H1 (cell line): Measurements from ENCODE around the gene STEEP1. TPM values are rescaled to one million over a fixed set of nuclear protein-coding genes. Genes with fewer than 3 reads are reported as not detected.

ENCODE experiments used
- CTCF ChIA-PET: fragments of 300-600 bp; sonication (Branson Sonifier 250); formaldehyde crosslinking; loops from one replicate; lab custom pipeline; 2021; ENCODE audit not compliant: partially characterized antibody; lab: Charles Lee
- POLR2A ChIA-PET: fragments of 300-600 bp; sonication (Branson Sonifier 250); formaldehyde crosslinking; loops from one replicate; lab custom pipeline; 2021; ENCODE audit warnings: inconsistent platforms; ENCODE audit not compliant: partially characterized antibody; lab: Charles Lee
- DNase-seq, 2 experiments: peaks; one replicate each; pipeline versions ENCODE4 v3.0.0 to v3.0.0-alpha.2; 2010 to 2022; ENCODE audit warnings: low spot score in 2 of 2, low read depth in 1 of 2, mixed read lengths in 1 of 2
- FAIRE-seq: peaks from 2 replicates; lab custom pipeline; 2011; peaks lifted over from hg19 to GRCh38; lab: Jason Lieb, UNC
- H2AFZ ChIP-seq: 2 replicates; pipeline ENCODE4 v1.8.1; 2012; ENCODE audit warnings: low read length, inconsistent platforms
- H2AK5ac ChIP-seq: 2 replicates; pipeline ENCODE4 v1.6.1; 2013; ENCODE audit warnings: low read depth, low read length
- H2BK120ac ChIP-seq: replicated peaks from 2 replicates; pipeline ENCODE3; 2013; ENCODE audit warnings: low read depth, low read length, inconsistent platforms
- H2BK12ac ChIP-seq: 2 replicates; pipeline ENCODE4 v1.6.1; 2013; ENCODE audit warnings: low read depth, low read length
- H2BK15ac ChIP-seq: 2 replicates; pipeline ENCODE4 v1.6.1; 2013; ENCODE audit warnings: low read length
- H2BK20ac ChIP-seq: 2 replicates; pipeline ENCODE4 v1.6.1; 2013; ENCODE audit warnings: low read length
- H2BK5ac ChIP-seq: 2 replicates; pipeline ENCODE4 v1.6.1; 2013; ENCODE audit warnings: low read depth, low read length
- H3K14ac ChIP-seq: 2 replicates; pipeline ENCODE4 v1.6.1; 2013; ENCODE audit warnings: inconsistent platforms; ENCODE audit not compliant: insufficient read length
- H3K18ac ChIP-seq: 2 replicates; pipeline ENCODE4 v1.6.1; 2013; ENCODE audit warnings: low read length; ENCODE audit errors: extremely low read depth
- H3K23ac ChIP-seq: 2 replicates; pipeline ENCODE4 v1.6.1; 2013; ENCODE audit warnings: inconsistent platforms; ENCODE audit not compliant: insufficient read length
- H3K23me2 ChIP-seq: 2 replicates; pipeline ENCODE4 v1.6.1; 2013; ENCODE audit warnings: low read depth, low read length
- H3K27ac ChIP-seq: 2 replicates; pipeline ENCODE4 v1.6.1; 2011; ENCODE audit warnings: low read depth, low read length, inconsistent platforms
- H3K27me3 ChIP-seq, 4 experiments: replicated peaks in 1 of 4; 1 replicate in 1 of 4; 2 replicates in 3 of 4; pipeline versions ENCODE4 v1.6.1 to v1.8.1; 2011 to 2013; ENCODE audit warnings: low read length in 3 of 4, mild to moderate bottlenecking in 3 of 4, inconsistent platforms in 2 of 4, mixed read lengths in 2 of 4, moderate library complexity in 1 of 4; ENCODE audit not compliant: control insufficient read depth in 3 of 4, insufficient read depth in 3 of 4; ENCODE audit errors: extremely low read depth in 1 of 4
- H3K36me3 ChIP-seq, 4 experiments: 2 replicates each; pipeline versions ENCODE4 v1.6.1 to v1.8.1; 2011 to 2013; ENCODE audit warnings: mild to moderate bottlenecking in 4 of 4, low read length in 3 of 4, moderate library complexity in 2 of 4, control low read depth in 1 of 4, inconsistent platforms in 1 of 4; ENCODE audit not compliant: insufficient read depth in 4 of 4, control insufficient read depth in 2 of 4
- H3K4ac ChIP-seq: replicated peaks from 2 replicates; pipeline ENCODE3; 2013; ENCODE audit warnings: low read length, low read depth, mixed read lengths, inconsistent platforms; ENCODE audit not compliant: insufficient read length
- H3K4me1 ChIP-seq, 4 experiments: replicated peaks in 1 of 4; 1 replicate in 1 of 4; 2 replicates in 3 of 4; pipeline versions ENCODE4 v1.6.1 to v1.8.1; 2011 to 2013; ENCODE audit warnings: low read length in 3 of 4, inconsistent platforms in 2 of 4, mixed read lengths in 1 of 4; ENCODE audit not compliant: insufficient read depth in 4 of 4, control insufficient read depth in 3 of 4
- H3K4me2 ChIP-seq, 2 experiments: 2 replicates each; pipeline versions ENCODE4 v1.6.1 to v1.8.1; 2011 to 2013; ENCODE audit warnings: low read depth in 2 of 2, low read length in 2 of 2, control low read depth in 1 of 2, inconsistent platforms in 1 of 2, mild to moderate bottlenecking in 1 of 2; ENCODE audit not compliant: insufficient read depth in 1 of 2
- H3K4me3 ChIP-seq, 4 experiments: fragments of 200-600, 300-600 bp in 1 of 4; sonication (generic), shearing (Covaris generic), sonication (Bioruptor Twin) in 1 of 4; 2 replicates each; pipeline versions ENCODE4 v1.5.1 to v1.8.1; 2011 to 2016; ENCODE audit warnings: low read length in 4 of 4, low read depth in 3 of 4, control low read depth in 2 of 4, inconsistent platforms in 2 of 4, mild to moderate bottlenecking in 2 of 4, mixed read lengths in 1 of 4, moderate library complexity in 1 of 4; ENCODE audit not compliant: insufficient read depth in 2 of 4; ENCODE audit errors: extremely low read depth in 1 of 4
- H3K56ac ChIP-seq: replicated peaks from 2 replicates; pipeline ENCODE3; 2013; ENCODE audit warnings: low read depth, mild to moderate bottlenecking, mixed read lengths, low read length, inconsistent platforms; ENCODE audit not compliant: insufficient read length
- H3K79me1 ChIP-seq: 2 replicates; pipeline ENCODE4 v1.6.1; 2013; ENCODE audit warnings: low read depth, low read length, control low read depth
- H3K79me2 ChIP-seq, 2 experiments: 2 replicates each; pipeline versions ENCODE4 v1.6.1 to v1.8.1; 2012 to 2013; ENCODE audit warnings: low read length in 2 of 2, mild to moderate bottlenecking in 2 of 2, inconsistent platforms in 1 of 2; ENCODE audit not compliant: insufficient read depth in 2 of 2, control insufficient read depth in 1 of 2
- H3K9ac ChIP-seq, 4 experiments: replicated peaks in 1 of 4; 1 replicate in 1 of 4; 2 replicates in 3 of 4; pipeline versions ENCODE4 v1.6.1 to v1.8.1; 2011 to 2013; ENCODE audit warnings: low read depth in 3 of 4, low read length in 3 of 4, control low read depth in 2 of 4, mild to moderate bottlenecking in 2 of 4, moderate library complexity in 2 of 4, inconsistent platforms in 1 of 4; ENCODE audit errors: extremely low read depth in 1 of 4
- H3K9me3 ChIP-seq, 2 experiments: 2 replicates each; pipeline versions ENCODE4 v1.6.1 to v1.8.1; 2012 to 2013; ENCODE audit warnings: mild to moderate bottlenecking in 2 of 2, moderate library complexity in 2 of 2, control low read depth in 1 of 2, inconsistent platforms in 1 of 2, low read depth in 1 of 2, low read length in 1 of 2, mixed read lengths in 1 of 2; ENCODE audit not compliant: insufficient read depth in 2 of 2
- H4K20me1 ChIP-seq, 2 experiments: replicated peaks in 1 of 2; 2 replicates each; pipeline versions ENCODE3 to v1.8.1; 2011 to 2013; ENCODE audit warnings: inconsistent platforms in 2 of 2, low read length in 2 of 2, mild to moderate bottlenecking in 1 of 2; ENCODE audit not compliant: insufficient read depth in 2 of 2, control insufficient read depth in 1 of 2
- H4K5ac ChIP-seq: 2 replicates; pipeline ENCODE4 v1.6.1; 2013; ENCODE audit warnings: low read length, low read depth, mixed read lengths, inconsistent platforms; ENCODE audit not compliant: insufficient read length
- H4K8ac ChIP-seq: 2 replicates; pipeline ENCODE4 v1.8.0; 2013; ENCODE audit warnings: mild to moderate bottlenecking, moderate library complexity, low read length, inconsistent platforms; ENCODE audit not compliant: insufficient read depth; ENCODE audit errors: extremely low read depth
- H4K91ac ChIP-seq: replicated peaks from 2 replicates; pipeline ENCODE3; 2013; ENCODE audit warnings: low read length, mixed read lengths, inconsistent platforms; ENCODE audit not compliant: insufficient read length
- BRCA1 ChIP-seq: IDR thresholded peaks from 2 replicates; pipeline ENCODE4 v1.6.1; 2012; ENCODE audit warnings: low read depth, low read length, improper control_type of control experiment
- CHD2 ChIP-seq: IDR thresholded peaks from 2 replicates; pipeline ENCODE4 v1.6.1; 2012; ENCODE audit warnings: low read length, improper control_type of control experiment
- EGR1 ChIP-seq: IDR thresholded peaks from 2 replicates; pipeline ENCODE4 v1.6.1; 2011; ENCODE audit warnings: low read depth, low read length, borderline replicate concordance
- FOSL1 ChIP-seq: IDR thresholded peaks from 2 replicates; pipeline ENCODE4 v1.6.1; 2011; ENCODE audit warnings: mild to moderate bottlenecking, low read depth, low read length, moderate library complexity; ENCODE audit not compliant: insufficient read depth
- HDAC6 ChIP-seq: IDR thresholded peaks from one replicate; pipeline ENCODE4 v1.7.1; 2012; ENCODE audit warnings: low read depth, mild to moderate bottlenecking, inconsistent platforms, low read length, moderate library complexity
- RFX5 ChIP-seq: IDR thresholded peaks from 2 replicates; pipeline ENCODE4 v1.6.1; 2011; ENCODE audit warnings: low read depth, low read length, improper control_type of control experiment, borderline replicate concordance
- SP4 ChIP-seq: IDR thresholded peaks from 2 replicates; pipeline ENCODE4 v1.6.1; 2012; ENCODE audit warnings: low read length, inconsistent platforms
- ZNF274 ChIP-seq: IDR thresholded peaks from 2 replicates; pipeline ENCODE4 v1.7.0; 2012; ENCODE audit warnings: low read length, borderline replicate concordance; ENCODE audit errors: extremely low read depth
- WGBS, 2 experiments: shearing (Covaris generic) in 1 of 2; methylation state at CpG; one replicate each; pipeline versions ENCODE4 v1.1.6 to v1.1.7; 2013 to 2015; ENCODE audit warnings: low lambda C conversion rate in 2 of 2, mixed read lengths in 2 of 2, inconsistent platforms in 1 of 2, low coverage in 1 of 2, missing lambda C conversion rate in 1 of 2; ENCODE audit not compliant: insufficient replicate concordance in 2 of 2, insufficient coverage in 1 of 2, insufficient read length in 1 of 2; ENCODE audit errors: extremely low coverage in 1 of 2, missing lambda C conversion rate in 1 of 2; 5-methylcytosine and 5-hydroxymethylcytosine counted together
- polyA plus RNA-seq, 7 experiments: library from polyadenylated mRNA; depleted of rRNA in 3 of 7; stranded (reverse) in 5 of 7; unstranded in 2 of 7; fragments of >200 nt in 5 of 7; fragments of 200-250 nt in 2 of 7; gene quantifications; 1 replicate in 5 of 7; 2 replicates in 1 of 7; 4 replicates in 1 of 7; pipeline versions ENCODE4 v1.2.1 to v1.2.3, GENCODE V29; 2011 to 2013; ENCODE audit warnings: missing spikeins in 2 of 7, mixed read lengths in 2 of 7
- total RNA-seq: library from RNA; stranded (reverse); fragmentation: NEBNext Ultra II Directional; extraction: Animal tissue kit (Norgen Biotek cat#: 25700); gene quantifications from 2 replicates; pipeline ENCODE4 v1.2.1, GENCODE V29; 2021
- TF ChIP-seq, protein P1 (sequence below): IDR thresholded peaks from 2 replicates; pipeline ENCODE4 v1.6.1; 2011; ENCODE audit warnings: low read length, improper control_type of control experiment
- TF ChIP-seq, protein P2 (sequence below), 3 experiments: IDR thresholded peaks; 1 replicate in 2 of 3; 2 replicates in 1 of 3; pipeline versions ENCODE4 v1.5.1 to v1.6.1; 2011; ENCODE audit warnings: low read length in 3 of 3, mild to moderate bottlenecking in 3 of 3, inconsistent platforms in 2 of 3, low read depth in 1 of 3, moderate library complexity in 1 of 3; ENCODE audit not compliant: insufficient read depth in 1 of 3; ENCODE audit errors: control extremely low read depth in 1 of 3

Gene STEEP1
- total and polyA plus RNA-seq, 2 of the 8 experiments (the other 6 are each of a cell fraction or from before 2014, with no cell fraction given) = 9.2 to 29.7 TPM

DNA sequence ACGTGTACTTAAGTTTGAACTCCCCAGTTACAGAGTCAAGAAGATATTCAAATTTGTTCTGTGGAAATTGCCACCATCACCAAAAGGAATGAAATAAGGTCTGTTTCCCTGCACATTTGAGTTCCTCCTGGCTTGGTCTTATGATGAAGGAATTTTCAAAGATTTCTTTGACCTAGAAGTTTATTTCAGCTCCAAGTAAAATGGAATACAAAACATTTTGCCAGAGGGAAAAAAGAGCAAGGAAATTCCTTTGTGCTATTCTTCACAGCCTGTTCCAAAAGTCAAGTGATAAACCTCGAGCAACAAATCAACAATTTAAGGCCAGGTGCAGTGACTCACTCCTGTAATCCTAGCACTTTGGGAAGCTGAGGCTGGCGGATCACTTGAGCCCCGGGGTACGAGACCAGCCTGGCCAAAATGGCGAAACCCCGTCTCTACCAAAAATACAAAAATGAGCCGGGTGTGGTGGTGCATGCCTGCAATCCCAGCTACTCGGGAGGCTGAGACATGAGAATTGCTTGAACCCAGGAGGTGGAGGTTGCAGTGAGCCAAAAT is 37.6 kb upstream of the STEEP1 start:
- Histone ChIP-seq H2BK15ac (no peak overlapping the region), H2BK12ac (no peak overlapping the region), H3K23me2 (peaks cover 2% of the 10 kb centered on the region; the same call in 1 of the 2 replicates), H3K4me2 (no peak overlapping the region), H3K4me1 (no peaks in the 10 kb centered on the region; a peak in 1 of 7 replicates), H3K14ac (no peak overlapping the region), H3K23ac (no peak overlapping the region), H3K27ac (no peak overlapping the region), H4K91ac (no peak overlapping the region), H4K8ac (no peak overlapping the region), H2BK20ac (no peak overlapping the region), H2AFZ (no peak overlapping the region), H3K18ac (no peak overlapping the region), H3K79me1 (no peaks in the 10 kb centered on the region; the same call in 1 of the 2 replicates), H3K79me2 (peaks cover 0 to 20% of the 10 kb centered on the region in 2 experiments; a peak in 2 of 4 replicates), H3K9ac (no peak overlapping the region), H3K27me3 (peaks cover 0 to 15% (median 4%) of the 10 kb centered on the region in 4 experiments; a peak in 4 of 7 replicates), H3K9me3 (no peaks in the 10 kb centered on the region), H2BK5ac (no peak overlapping the region), H3K4me3 (no peak overlapping the region), H2BK120ac (no peak overlapping the region), H3K56ac (no peak overlapping the region), H4K5ac (no peak overlapping the region), H4K20me1 (peaks cover 4 to 6% of the 10 kb centered on the region in 2 experiments), H3K36me3 (no peaks in the 10 kb centered on the region; a peak in 1 of 8 replicates), H2AK5ac (no peak overlapping the region), H3K4ac (no peak overlapping the region)
- FAIRE-seq (no peak), DNase-seq (no peak)
- ChIA-PET POLR2A (interaction anchor here (1.2 to 1.3 kb wide), 2 partner anchors 8 to 27 kb away, joined by 3 to 4 read pairs; no protein-coding TSS in a partner anchor), CTCF (interaction anchor here (0.6 to 0.7 kb wide), 2 partner anchors 128 to 182 kb away, joined by 3 read pairs; no protein-coding TSS in a partner anchor)
- 89% methylated on average over 8 of the region's 9 CpGs; no CpG with 5 or more reads in 1 of the 2 experiments for WGBS, 2 experiments
- TF ChIP-seq HDAC6 (no peak), SP4 (no peak), BRCA1 (no peak), EGR1 (no peak), RFX5 (no peak), FOSL1 (no peak), ZNF274 (no peak), CHD2 (no peak)
- TF ChIP-seq, protein P1, sequence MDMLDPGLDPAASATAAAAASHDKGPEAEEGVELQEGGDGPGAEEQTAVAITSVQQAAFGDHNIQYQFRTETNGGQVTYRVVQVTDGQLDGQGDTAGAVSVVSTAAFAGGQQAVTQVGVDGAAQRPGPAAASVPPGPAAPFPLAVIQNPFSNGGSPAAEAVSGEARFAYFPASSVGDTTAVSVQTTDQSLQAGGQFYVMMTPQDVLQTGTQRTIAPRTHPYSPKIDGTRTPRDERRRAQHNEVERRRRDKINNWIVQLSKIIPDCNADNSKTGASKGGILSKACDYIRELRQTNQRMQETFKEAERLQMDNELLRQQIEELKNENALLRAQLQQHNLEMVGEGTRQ = no peak
- TF ChIP-seq, protein P2, sequence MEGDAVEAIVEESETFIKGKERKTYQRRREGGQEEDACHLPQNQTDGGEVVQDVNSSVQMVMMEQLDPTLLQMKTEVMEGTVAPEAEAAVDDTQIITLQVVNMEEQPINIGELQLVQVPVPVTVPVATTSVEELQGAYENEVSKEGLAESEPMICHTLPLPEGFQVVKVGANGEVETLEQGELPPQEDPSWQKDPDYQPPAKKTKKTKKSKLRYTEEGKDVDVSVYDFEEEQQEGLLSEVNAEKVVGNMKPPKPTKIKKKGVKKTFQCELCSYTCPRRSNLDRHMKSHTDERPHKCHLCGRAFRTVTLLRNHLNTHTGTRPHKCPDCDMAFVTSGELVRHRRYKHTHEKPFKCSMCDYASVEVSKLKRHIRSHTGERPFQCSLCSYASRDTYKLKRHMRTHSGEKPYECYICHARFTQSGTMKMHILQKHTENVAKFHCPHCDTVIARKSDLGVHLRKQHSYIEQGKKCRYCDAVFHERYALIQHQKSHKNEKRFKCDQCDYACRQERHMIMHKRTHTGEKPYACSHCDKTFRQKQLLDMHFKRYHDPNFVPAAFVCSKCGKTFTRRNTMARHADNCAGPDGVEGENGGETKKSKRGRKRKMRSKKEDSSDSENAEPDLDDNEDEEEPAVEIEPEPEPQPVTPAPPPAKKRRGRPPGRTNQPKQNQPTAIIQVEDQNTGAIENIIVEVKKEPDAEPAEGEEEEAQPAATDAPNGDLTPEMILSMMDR (IDR thresholded peaks at IDR 0.05; ENCODE audit: control extremely low read depth in 1 of 3, insufficient read depth in 1 of 3, low read depth in 1 of 3, low read length in 3 of 3) = no peak
